Measurements from ENCODE around the gene DNMT1.

DNA sequence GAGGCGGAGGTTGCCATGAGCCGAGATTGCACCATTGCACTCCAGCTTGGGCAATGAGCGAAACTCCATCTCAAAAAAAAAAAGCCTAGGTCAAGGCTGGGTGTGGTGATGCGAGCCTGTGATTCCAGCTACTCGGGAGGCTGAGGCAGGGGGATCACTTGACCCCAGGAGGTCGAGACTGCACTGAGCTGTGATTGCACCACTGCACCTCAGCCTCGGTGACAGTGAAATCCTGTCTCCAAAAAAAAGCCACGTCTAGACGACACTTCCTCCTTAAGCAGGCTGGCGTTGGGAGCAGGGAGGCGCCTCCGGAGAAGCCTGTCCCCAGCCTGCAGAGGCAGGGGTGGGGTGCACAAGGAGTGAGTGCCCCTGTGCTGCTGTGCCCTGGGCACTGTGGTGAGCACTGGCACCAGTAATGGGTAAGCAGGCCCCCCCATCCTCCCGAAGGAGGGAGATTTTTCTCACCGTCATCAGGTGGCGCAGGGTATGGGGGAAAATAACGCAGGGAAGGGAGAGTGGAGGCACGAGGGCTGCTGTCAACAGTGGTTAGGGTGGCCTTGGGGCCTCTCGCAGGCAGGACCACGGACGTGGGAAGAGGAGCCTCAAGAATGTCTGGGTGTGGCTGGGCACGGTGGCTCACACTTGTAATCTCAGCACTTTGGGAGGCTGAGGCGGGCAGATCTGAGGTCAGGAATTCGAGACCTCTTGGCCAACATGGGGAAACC is 82.6 kb downstream of the DNMT1 start:
- TF ChIP-seq POLR2AphosphoS5 (IDR thresholded peaks at IDR 0.05; ENCODE audit: borderline replicate concordance, low read depth, low read length) (peak; percentile 64), EZH2 (IDR thresholded peaks at IDR 0.05) (no peak), FOXP2 (optimal IDR thresholded peaks at IDR 0.05; ENCODE audit: control extremely low read depth, extremely low read length, insufficient read depth) (no peak)
